Transverse colon (tissue), 4 donors: ENCODE measurements around the gene CDCA8. TPM values are rescaled to one million over a fixed set of nuclear protein-coding genes. Genes with fewer than 3 reads are reported as not detected.
"Not testable (repeated sequence)": the region's sequence is repeated elsewhere in the genome, so short reads cannot be mapped to it uniquely, and the experiment has no call there.

Source experiments
- DNase-seq: peaks from one replicate; pipeline ENCODE4 v3.0.0-alpha.2; 2019
- H3K27ac ChIP-seq, 4 donors: fragments of 200-600 bp; sonication (generic); 2 replicates each; pipeline ENCODE4 v1.5.1; 2016 to 2018; ENCODE audit warnings: inconsistent platforms in 4 of 4
- H3K27me3 ChIP-seq: fragments of 200-600 bp; sonication (generic); 2 replicates; pipeline ENCODE4 v1.5.1; 2017; ENCODE audit warnings: inconsistent platforms
- H3K36me3 ChIP-seq, 4 donors: fragments of 200-600 bp; sonication (generic); 2 replicates each; pipeline ENCODE4 v1.5.1; 2017 to 2019; ENCODE audit warnings: inconsistent platforms in 4 of 4
- H3K4me1 ChIP-seq, 4 donors: fragments of 200-600 bp; sonication (generic); 2 replicates each; pipeline ENCODE4 v1.5.1; 2017 to 2020; ENCODE audit warnings: inconsistent platforms in 4 of 4
- H3K4me3 ChIP-seq, 4 donors: fragments of 200-600 bp; sonication (generic); 1 replicate in 1 of 4; 2 replicates in 3 of 4; pipeline versions ENCODE4 v1.5.1 to v1.6.1; 2017 to 2019; ENCODE audit warnings: inconsistent platforms in 4 of 4
- H3K9me3 ChIP-seq, 2 donors: fragments of 200-600 bp; sonication (generic); 2 replicates each; pipeline ENCODE4 v1.5.1; 2017 to 2019; ENCODE audit warnings: inconsistent platforms in 2 of 2
- CTCF ChIP-seq, 5 experiments: fragments of 200-600 bp in 3 of 5; fragments of 450-650 bp in 2 of 5; sonication (generic) in 3 of 5; IDR thresholded peaks; 1 replicate in 2 of 5; 2 replicates in 3 of 5; pipeline ENCODE4 v1.5.1; 2016 to 2017; ENCODE audit warnings: antibody characterized with exemption in 5 of 5, inconsistent platforms in 3 of 5, mild to moderate bottlenecking in 2 of 5, moderate library complexity in 1 of 5
- EP300 ChIP-seq: sonication (generic); formaldehyde crosslinking; IDR thresholded peaks from one replicate; pipeline ENCODE4 v1.6.1; 2017; ENCODE audit warnings: antibody characterized with exemption, low read depth
- POLR2A ChIP-seq: fragments of 450-650 bp; IDR thresholded peaks from one replicate; pipeline ENCODE4 v1.6.1; 2016; ENCODE audit warnings: antibody characterized with exemption, mild to moderate bottlenecking, moderate library complexity
- POLR2AphosphoS5 ChIP-seq, 3 donors: sonication (generic); formaldehyde crosslinking; IDR thresholded peaks; one replicate each; pipeline ENCODE4 v1.6.1; 2016; ENCODE audit warnings: antibody characterized with exemption in 3 of 3
- WGBS, 2 donors: methylation state at CpG; one replicate each; pipeline ENCODE4 v1.1.5; 2018; ENCODE audit warnings: low coverage in 1 of 2; 5-methylcytosine and 5-hydroxymethylcytosine counted together
- in situ Hi-C, 4 donors: fragments of 200-750 bp; cut with MboI; loops; one replicate each; pipeline versions ENCODE4 v1.15.0 to v1.15.1; 2017; ENCODE audit warnings: low sequenced_read_pairs in 3 of 4, low pct_ligation_motif_present in 1 of 4, low pct_unique_long_range_greater_than_20kb in 1 of 4
- intact Hi-C: fragments of 100-400 bp; cut with DNase I; formaldehyde crosslinking; loops from one replicate; pipeline ENCODE4 v1.15.1; 2023; ENCODE audit warnings: low total_unique reads
- total RNA-seq, 4 donors: library from RNA; depleted of rRNA; stranded (reverse); fragments of >200 nt; gene quantifications; one replicate each; pipeline ENCODE4 v1.1.0, GENCODE V29; 2016

Gene CDCA8
- total RNA-seq, 4 donors from 2014 or later, result 2.0 to 5.7 (median 2.1) TPM; not detected in 1

- intact Hi-C loops (no loop called here), in situ Hi-C loops (loop anchor here in 2 of 4 donors (5.0 to 25.0 kb wide), 2 partner anchors 81 to 216 kb away; partner anchors contain the start of genes ZC3H12A (in 2 of the 2) and GNL2 (in 1 of the 2))
- peaks cover 0 to 19% (median 6%) of the 10 kb centered on the region in 4 donors for H3K4me1 ChIP-seq
- H3K36me3 ChIP-seq, result peaks cover 0 to 4% (median 0%) of the 10 kb centered on the region in 4 donors
- no peaks in the 10 kb centered on the region for H3K9me3 ChIP-seq
- no peak overlapping the region for H3K4me3 ChIP-seq
- no peak for DNase-seq
- peaks cover 1% of the 10 kb centered on the region for H3K27me3 ChIP-seq
- 85 to 86% methylated on average over 2 to 5 of the region's 5 CpGs for WGBS, 2 donors
- no peak for TF ChIP-seq CTCF (IDR thresholded peaks at IDR 0.05)
- no peak for TF ChIP-seq EP300
- no peak for TF ChIP-seq POLR2AphosphoS5 (IDR thresholded peaks at IDR 0.05)
- no peak for TF ChIP-seq POLR2A
- no peak overlapping the region for H3K27ac ChIP-seq
These were observed 14.5 kb upstream of the CDCA8 start for GRCh38 chr1:37677808-37678207.

- 76 to 81% methylated on average over 3 of the region's 3 CpGs for WGBS, 2 donors
- Histone ChIP-seq H3K9me3 (no peaks in the 10 kb centered on the region), H3K27me3 (no peaks in the 10 kb centered on the region), H3K36me3 (peaks cover 0 to 12% (median 5%) of the 10 kb centered on the region in 4 donors), H3K27ac (no peak overlapping the region), H3K4me1 (peaks cover 0 to 12% (median 6%) of the 10 kb centered on the region in 4 donors), H3K4me3 (no peak overlapping the region)
- TF ChIP-seq POLR2A (no peak), POLR2AphosphoS5 (IDR thresholded peaks at IDR 0.05) (no peak), EP300 (no peak), CTCF (IDR thresholded peaks at IDR 0.05) (no peak)
- intact Hi-C loops (loop anchor here (5.0 to 10.0 kb wide), 2 partner anchors 79 to 116 kb away; no protein-coding TSS in a partner anchor), in situ Hi-C loops (loop anchor here (5.0 to 25.0 kb wide), 4 partner anchors 76 to 226 kb away; partner anchors contain the start of genes ZC3H12A (in 2 of the 4) and GNL2 (in 1 of the 4))
- DNase-seq, result no peak
These were observed 11.4 kb upstream of the CDCA8 start for GRCh38 chr1:37680933-37681332.

- TF ChIP-seq CTCF (IDR thresholded peaks at IDR 0.05) (peak; percentile 83 to 88 (median 87)), EP300 (no peak), POLR2A (no peak), POLR2AphosphoS5 (IDR thresholded peaks at IDR 0.05) (no peak)
- Histone ChIP-seq H3K4me1 (peaks cover 0 to 3% (median 0%) of the 10 kb centered on the region in 4 donors), H3K36me3 (peaks cover 0 to 14% (median 5%) of the 10 kb centered on the region in 4 donors), H3K27me3 (no peaks in the 10 kb centered on the region), H3K4me3 (no peak overlapping the region), H3K9me3 (no peaks in the 10 kb centered on the region), H3K27ac (no peak overlapping the region)
- intact Hi-C loops (loop anchor here (5.0 to 10.0 kb wide), 2 partner anchors 80 to 118 kb away; no protein-coding TSS in a partner anchor), in situ Hi-C loops (loop anchor here (5.0 to 25.0 kb wide), 4 partner anchors 78 to 228 kb away; partner anchors contain the start of genes ZC3H12A (in 2 of the 4) and GNL2 (in 1 of the 4))
- WGBS, 2 donors, result 47 to 66% methylated on average over 3 to 5 of the region's 5 CpGs
- DNase-seq, result peak; percentile 70
These were observed 9.9 kb upstream of the CDCA8 start for GRCh38 chr1:37682334-37682987.

- not testable (repeated sequence) for DNase-seq, H3K9me3 ChIP-seq, H3K27me3 ChIP-seq, H3K4me3 ChIP-seq, H3K4me1 ChIP-seq, H3K27ac ChIP-seq
- in situ Hi-C loops, result loop anchor here (5.0 to 25.0 kb wide), 4 partner anchors 79 to 229 kb away; partner anchors contain the start of genes ZC3H12A (in 2 of the 4) and GNL2 (in 1 of the 4)
- intact Hi-C loops, result loop anchor here (5.0 to 10.0 kb wide), 2 partner anchors 82 to 119 kb away; no protein-coding TSS in a partner anchor
- 87 to 97% methylated on average over 9 of the region's 9 CpGs for WGBS, 2 donors
- H3K36me3 ChIP-seq, result peaks cover 0 to 14% (median 5%) of the 10 kb centered on the region in 4 donors
These were observed 8.1 kb upstream of the CDCA8 start for GRCh38 chr1:37684182-37684581.
